Sigmoid colon (tissue), 7 donors: ENCODE data around the gene DCAF4. TPM values are rescaled to one million over a fixed set of nuclear protein-coding genes. Genes with fewer than 3 reads are reported as not detected.

Source experiments
- DNase-seq: peaks from one replicate; pipeline ENCODE4 v3.0.0-alpha.2; 2019
- H3K27ac ChIP-seq, 4 donors: fragments of 200-600 bp; sonication (generic); one replicate each; pipeline ENCODE4 v1.5.1; 2016 to 2019; ENCODE audit warnings: mild to moderate bottlenecking in 1 of 4
- H3K27me3 ChIP-seq, 3 donors: fragments of 200-600 bp; sonication (generic); one replicate each; pipeline ENCODE4 v1.5.1; 2019; ENCODE audit warnings: mild to moderate bottlenecking in 1 of 3
- H3K36me3 ChIP-seq, 4 donors: fragments of 200-600 bp; sonication (generic); one replicate each; pipeline ENCODE4 v1.5.1; 2016 to 2019
- H3K4me1 ChIP-seq, 4 donors: fragments of 200-600 bp; sonication (generic); one replicate each; pipeline ENCODE4 v1.5.1; 2017 to 2019
- H3K4me3 ChIP-seq, 4 donors: fragments of 200-600 bp; sonication (generic); one replicate each; pipeline ENCODE4 v1.5.1; 2017 to 2019; ENCODE audit warnings: mild to moderate bottlenecking in 2 of 4, moderate library complexity in 1 of 4
- H3K9me3 ChIP-seq, 4 donors: fragments of 200-600 bp in 3 of 4; sonication (generic) in 3 of 4; one replicate each; pipeline versions ENCODE4 v1.5.1 to v1.6.1; 2013 to 2019
- EP300 ChIP-seq, 4 donors: sonication (generic); formaldehyde crosslinking; IDR thresholded peaks; one replicate each; pipeline ENCODE4 v1.6.1; 2017; ENCODE audit warnings: antibody characterized with exemption in 4 of 4
- POLR2A ChIP-seq, 2 donors: fragments of 450-650 bp; IDR thresholded peaks; one replicate each; pipeline ENCODE4 v1.6.1; 2016; ENCODE audit warnings: antibody characterized with exemption in 2 of 2, mild to moderate bottlenecking in 2 of 2, moderate library complexity in 2 of 2
- POLR2AphosphoS5 ChIP-seq, 4 donors: sonication (generic); formaldehyde crosslinking; IDR thresholded peaks; one replicate each; pipeline ENCODE4 v1.6.1; 2017; ENCODE audit warnings: antibody characterized with exemption in 4 of 4
- WGBS, 2 donors: extraction: QIAGEN DNeasy Blood & Tissue Kit; methylation state at CpG; one replicate each; pipeline ENCODE4 v1.1.7; 2013; 5-methylcytosine and 5-hydroxymethylcytosine counted together
- intact Hi-C: fragments of 100-400 bp; cut with DNase I; formaldehyde crosslinking; loops from one replicate; pipeline ENCODE4 v1.15.1; 2023
- polyA plus RNA-seq, 3 donors: library from polyadenylated mRNA; stranded (reverse); fragments of 200-250 nt; gene quantifications; one replicate each; pipeline ENCODE4 v1.2.3, GENCODE V29; 2013
- total RNA-seq, 4 donors: library from RNA; depleted of rRNA; stranded (reverse); fragments of >200 nt; gene quantifications; one replicate each; pipeline ENCODE4 v1.1.0, GENCODE V29; 2016
- TF ChIP-seq, protein P1 (sequence below), 4 experiments: fragments of 450-650 bp in 3 of 4; fragments of 200-600 bp in 1 of 4; IDR thresholded peaks; one replicate each; pipeline ENCODE4 v1.5.1; 2016 to 2019; ENCODE audit warnings: antibody characterized with exemption in 4 of 4, mild to moderate bottlenecking in 3 of 4, moderate library complexity in 2 of 4
- donor health status: healthy with polysubstance abuse.
- donor health status: Bipolar disorder and iron deficiency.
- donor health status: healthy.

The DCAF4 gene
- total and polyA plus RNA-seq, 7 donors, result 5.8 to 20.9 (median 13.2) TPM

DNA sequence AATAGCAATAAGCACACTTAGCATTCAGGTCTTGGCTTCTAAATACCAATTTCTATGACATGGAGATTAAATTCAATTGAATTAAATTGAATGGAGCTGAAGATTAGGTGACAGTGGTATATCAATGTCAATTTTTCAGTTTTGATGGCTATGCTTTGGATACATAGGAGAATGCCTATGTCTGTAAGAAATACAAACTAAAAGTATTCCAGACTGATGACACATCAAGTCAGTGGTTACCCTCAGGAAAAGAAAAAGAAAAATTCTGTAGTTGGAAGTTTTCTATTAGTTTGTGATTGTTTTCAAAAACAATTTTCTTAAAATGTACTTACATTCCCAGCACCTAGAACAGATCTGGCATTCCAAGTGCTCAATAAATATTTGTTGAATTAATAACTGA, 4.9 kb upstream of the DCAF4 start:
- DNase-seq, result no peak
- H3K27ac ChIP-seq, result no peak overlapping the region
- peaks cover 0 to 23% (median 5%) of the 10 kb centered on the region in 4 donors for H3K4me1 ChIP-seq
- intact Hi-C loops, result no loop called here
- H3K9me3 ChIP-seq, result no peaks in the 10 kb centered on the region
- no peaks in the 10 kb centered on the region for H3K27me3 ChIP-seq
- no peak overlapping the region for H3K4me3 ChIP-seq
- no peak for TF ChIP-seq POLR2A (IDR thresholded peaks at IDR 0.05)
- TF ChIP-seq EP300 (IDR thresholded peaks at IDR 0.05), result no peak
- no peak for TF ChIP-seq POLR2AphosphoS5 (IDR thresholded peaks at IDR 0.05)
- TF ChIP-seq, protein P1, sequence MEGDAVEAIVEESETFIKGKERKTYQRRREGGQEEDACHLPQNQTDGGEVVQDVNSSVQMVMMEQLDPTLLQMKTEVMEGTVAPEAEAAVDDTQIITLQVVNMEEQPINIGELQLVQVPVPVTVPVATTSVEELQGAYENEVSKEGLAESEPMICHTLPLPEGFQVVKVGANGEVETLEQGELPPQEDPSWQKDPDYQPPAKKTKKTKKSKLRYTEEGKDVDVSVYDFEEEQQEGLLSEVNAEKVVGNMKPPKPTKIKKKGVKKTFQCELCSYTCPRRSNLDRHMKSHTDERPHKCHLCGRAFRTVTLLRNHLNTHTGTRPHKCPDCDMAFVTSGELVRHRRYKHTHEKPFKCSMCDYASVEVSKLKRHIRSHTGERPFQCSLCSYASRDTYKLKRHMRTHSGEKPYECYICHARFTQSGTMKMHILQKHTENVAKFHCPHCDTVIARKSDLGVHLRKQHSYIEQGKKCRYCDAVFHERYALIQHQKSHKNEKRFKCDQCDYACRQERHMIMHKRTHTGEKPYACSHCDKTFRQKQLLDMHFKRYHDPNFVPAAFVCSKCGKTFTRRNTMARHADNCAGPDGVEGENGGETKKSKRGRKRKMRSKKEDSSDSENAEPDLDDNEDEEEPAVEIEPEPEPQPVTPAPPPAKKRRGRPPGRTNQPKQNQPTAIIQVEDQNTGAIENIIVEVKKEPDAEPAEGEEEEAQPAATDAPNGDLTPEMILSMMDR (IDR thresholded peaks at IDR 0.05), result no peak
- no peaks in the 10 kb centered on the region for H3K36me3 ChIP-seq

DNA sequence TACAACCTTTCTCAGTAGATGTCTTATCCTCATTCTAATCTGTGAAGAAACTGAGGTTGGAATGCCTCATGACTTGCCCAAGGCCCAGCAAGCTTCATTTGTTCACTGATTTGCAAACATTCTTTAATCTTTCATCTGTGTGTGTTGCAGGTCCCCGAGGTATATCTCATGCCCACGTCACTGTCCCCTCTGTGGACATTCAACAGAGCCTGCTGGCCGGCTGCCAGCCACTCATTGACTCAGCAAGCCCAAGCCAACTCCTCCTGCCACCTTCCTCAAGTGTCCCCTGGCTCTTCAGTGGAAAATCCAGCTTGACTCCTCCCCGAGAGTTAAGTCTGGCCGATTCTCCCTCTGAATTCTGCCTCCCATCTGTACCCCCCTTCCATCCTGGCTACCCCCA, 1.9 kb upstream of the DCAF4 start:
- WGBS, 2 donors, result 59 to 79% methylated on average over 5 of the region's 5 CpGs
- no peak for DNase-seq
- Histone ChIP-seq H3K27me3 (no peaks in the 10 kb centered on the region), H3K4me1 (peaks cover 0 to 16% (median 6%) of the 10 kb centered on the region in 4 donors), H3K4me3 (no peak overlapping the region), H3K36me3 (no peaks in the 10 kb centered on the region), H3K9me3 (no peaks in the 10 kb centered on the region), H3K27ac (no peak overlapping the region)
- intact Hi-C loops, result no loop called here
- no peak for TF ChIP-seq EP300 (IDR thresholded peaks at IDR 0.05)
- no peak for TF ChIP-seq POLR2AphosphoS5 (IDR thresholded peaks at IDR 0.05)
- no peak for TF ChIP-seq POLR2A (IDR thresholded peaks at IDR 0.05)
- TF ChIP-seq, protein P1 (IDR thresholded peaks at IDR 0.05), result no peak

DNA sequence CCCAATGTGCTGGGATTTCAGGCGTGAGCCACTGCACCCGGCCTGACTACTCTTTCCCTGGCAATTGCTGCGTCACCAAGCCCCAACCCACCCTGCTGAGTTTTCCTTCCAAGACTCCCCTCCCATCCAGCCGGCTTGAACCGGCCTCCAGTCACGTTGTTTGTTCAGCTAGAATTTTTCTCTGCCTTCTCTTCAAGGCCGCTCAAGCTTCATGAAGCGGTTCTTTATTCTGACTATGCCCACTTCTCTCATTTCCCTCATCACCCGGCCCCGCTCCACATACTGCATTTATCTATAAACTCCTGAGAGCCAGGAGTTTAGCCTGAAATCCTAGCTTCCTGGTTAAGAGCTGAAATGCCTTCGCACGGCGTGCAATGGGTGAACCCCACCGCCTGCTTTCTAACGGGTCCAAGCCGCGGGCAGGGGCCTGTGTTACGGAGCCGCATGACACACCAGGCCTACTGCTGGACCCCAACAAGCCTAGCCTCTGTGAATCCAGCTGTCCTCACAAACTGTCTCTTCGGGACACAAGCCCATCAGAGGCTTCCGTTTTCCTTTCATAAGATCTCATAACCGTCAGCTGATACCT, 999 bp upstream of the DCAF4 start:
- Histone ChIP-seq H3K4me3 (peak overlapping the region in 3 of 4 donors; percentile 73 to 87 (median 87)), H3K36me3 (no peaks in the 10 kb centered on the region), H3K27me3 (no peaks in the 10 kb centered on the region), H3K9me3 (no peaks in the 10 kb centered on the region), H3K4me1 (peaks cover 0 to 16% (median 6%) of the 10 kb centered on the region in 4 donors), H3K27ac (peak overlapping the region; percentile 59 to 81 (median 79))
- TF ChIP-seq EP300 (IDR thresholded peaks at IDR 0.05), result no peak
- TF ChIP-seq POLR2A (IDR thresholded peaks at IDR 0.05), result no peak
- TF ChIP-seq POLR2AphosphoS5 (IDR thresholded peaks at IDR 0.05), result no peak
- TF ChIP-seq, protein P1 (IDR thresholded peaks at IDR 0.05), result no peak
- DNase-seq, result no peak
- WGBS, 2 donors, result 72 to 88% methylated on average over 22 of the region's 22 CpGs
- intact Hi-C loops, result no loop called here

DNA sequence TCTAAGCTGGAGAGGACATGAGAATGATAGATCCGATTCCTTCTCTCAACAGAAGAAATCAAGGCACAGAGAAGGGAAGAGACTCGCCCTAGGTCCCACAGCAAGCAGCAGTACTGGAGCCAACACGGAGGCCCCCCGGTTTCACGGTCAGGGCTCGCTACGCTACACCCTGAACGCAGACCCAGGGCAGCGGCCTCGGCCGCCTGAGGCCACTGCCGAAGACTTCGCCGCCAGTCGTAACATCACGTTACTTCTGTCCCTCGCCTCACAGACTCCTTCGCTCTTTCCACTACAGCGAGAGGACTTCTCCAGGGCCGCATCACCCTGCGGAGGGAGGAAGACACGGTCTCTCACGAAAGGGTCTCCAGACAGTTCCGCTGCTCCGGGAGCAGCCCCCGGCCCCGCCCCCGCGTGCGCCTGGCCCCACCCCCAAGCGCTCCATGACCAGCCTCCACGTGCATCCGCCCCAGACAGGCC, 411 bp upstream of the DCAF4 start:
- no peaks in the 10 kb centered on the region for H3K9me3 ChIP-seq
- no peak for DNase-seq
- 4% methylated on average over 33 of the region's 33 CpGs for WGBS, 2 donors
- intact Hi-C loops, result loop anchor here (2.0 kb wide), 1 partner anchor 31 kb away; the partner anchor contains the start of gene DPF3
- H3K4me3 ChIP-seq, result peak overlapping the region; percentile 71 to 87 (median 80)
- peaks cover 0 to 16% (median 6%) of the 10 kb centered on the region in 4 donors for H3K4me1 ChIP-seq
- H3K36me3 ChIP-seq, result no peaks in the 10 kb centered on the region
- peak in 1 of 4 donors; percentile 21 for TF ChIP-seq EP300 (IDR thresholded peaks at IDR 0.05)
- TF ChIP-seq POLR2AphosphoS5 (IDR thresholded peaks at IDR 0.05), result peak in 1 of 4 donors; percentile 17
- no peak for TF ChIP-seq POLR2A (IDR thresholded peaks at IDR 0.05)
- TF ChIP-seq, protein P1 (IDR thresholded peaks at IDR 0.05), result no peak
- no peaks in the 10 kb centered on the region for H3K27me3 ChIP-seq
- H3K27ac ChIP-seq, result peak overlapping the region; percentile 59 to 81 (median 79)
